DMS 273 (cell line): ENCODE results near the gene HOXB6.

Source experiments
- DNase-seq: peaks from one replicate; lab custom pipeline; 2025; ENCODE audit not compliant: unreplicated experiment; lab: John Stamatoyannopoulos, UW

HOXB6 gene

GRCh38 chr17:48611213-48611612 lies 6.4 kb upstream of the HOXB6 start:
- DNase-seq, result no peak

- DNase-seq, result peak; percentile 61
Measured at GRCh38 chr17:48610282-48611211, 5.8 kb upstream of the HOXB6 start, which contains the start of gene HOXB7. HOXB7 (minus strand) TSS chr17:48611017; CDS start chr17:48610918, 99 bp downstream.

- peak; percentile 37 for DNase-seq
Measured at GRCh38 chr17:48609759-48610281, 5.0 kb upstream of the HOXB6 start.

- no peak for DNase-seq
Measured at GRCh38 chr17:48609033-48609432, 4.2 kb upstream of the HOXB6 start.

GRCh38 chr17:48608494-48608834 lies 3.7 kb upstream of the HOXB6 start:
- no peak for DNase-seq

- no peak for DNase-seq
Measured at GRCh38 chr17:48606892-48607614, 2.3 kb upstream of the HOXB6 start.

- no peak for DNase-seq
Measured at GRCh38 chr17:48605991-48606891, 1.5 kb upstream of the HOXB6 start.

GRCh38 chr17:48605409-48605919 lies 678 bp upstream of the HOXB6 start:
- no peak for DNase-seq

GRCh38 chr17:48603959-48604769 lies 622 bp downstream of the HOXB6 start:
- DNase-seq, result no peak

- no peak for DNase-seq
Measured at GRCh38 chr17:48601539-48602425, 3.0 kb downstream of the HOXB6 start.

- no peak for DNase-seq
Measured at GRCh38 chr17:48601207-48601538, 3.6 kb downstream of the HOXB6 start.

- no peak for DNase-seq
Measured at GRCh38 chr17:48600244-48601098, 4.3 kb downstream of the HOXB6 start.

- no peak for DNase-seq
Measured at GRCh38 chr17:48599354-48599753, 5.4 kb downstream of the HOXB6 start.

GRCh38 chr17:48598736-48599135 lies 6.0 kb downstream of the HOXB6 start:
- DNase-seq, result no peak

GRCh38 chr17:48597778-48598631 lies 6.8 kb downstream of the HOXB6 start:
- DNase-seq, result peak; percentile 36

GRCh38 chr17:48597528-48597777 lies 7.3 kb downstream of the HOXB6 start:
- no peak for DNase-seq

GRCh38 chr17:48596735-48597527 lies 7.9 kb downstream of the HOXB6 start:
- DNase-seq, result no peak
